HepG2 (cell line): ENCODE data around the gene ZNF280A. TPM values are rescaled to one million over a fixed set of nuclear protein-coding genes. Genes with fewer than 3 reads are reported as not detected.

Source experiments
- CBX1 ChIP-seq: IDR thresholded peaks from one replicate; pipeline ENCODE4 v1.6.1; 2016; ENCODE audit warnings: antibody characterized with exemption, low read depth
- DMAP1 ChIP-seq: IDR thresholded peaks from 2 replicates; pipeline ENCODE4 v1.6.1; 2016
- HNRNPLL ChIP-seq: fragments of 200-400 bp; formaldehyde crosslinking; IDR thresholded peaks from 2 replicates; pipeline ENCODE4 v1.6.1; 2017; ENCODE audit warnings: mild to moderate bottlenecking, low read depth, low read length; ENCODE audit not compliant: poor library complexity, severe bottlenecking
- IKZF1 ChIP-seq: fragments of 450-650 bp; IDR thresholded peaks from 2 replicates; pipeline ENCODE4 v1.7.1; 2016
- KMT2A ChIP-seq: sonication (generic); formaldehyde crosslinking; IDR thresholded peaks from 2 replicates; pipeline ENCODE4 v1.4.0; 2020; ENCODE audit warnings: missing genetic modification reagents
- MAFF ChIP-seq: IDR thresholded peaks from 2 replicates; pipeline ENCODE4 v1.6.1; 2011; ENCODE audit warnings: low read depth, low read length, improper control_type of control experiment
- NR1H2 ChIP-seq: sonication (generic); formaldehyde crosslinking; IDR thresholded peaks from 2 replicates; pipeline ENCODE4 v1.8.1; 2022; ENCODE audit warnings: low read depth, missing genetic modification reagents, borderline replicate concordance
- PHF8 ChIP-seq: sonication (generic); formaldehyde crosslinking; IDR thresholded peaks from 2 replicates; pipeline ENCODE4 v1.5.0; 2020; ENCODE audit warnings: missing genetic modification reagents
- POLR2AphosphoS5 ChIP-seq: IDR thresholded peaks from 2 replicates; pipeline ENCODE4 v1.6.1; 2012; ENCODE audit warnings: low read depth, low read length
- PRPF4 ChIP-seq: fragments of 200-400 bp; formaldehyde crosslinking; IDR thresholded peaks from 2 replicates; pipeline ENCODE4 v1.6.1; 2016; ENCODE audit warnings: low read length, low read depth; ENCODE audit not compliant: poor library complexity, severe bottlenecking
- SPEN ChIP-seq: sonication (generic); formaldehyde crosslinking; IDR thresholded peaks from 2 replicates; pipeline ENCODE4 v1.5.1; 2020; ENCODE audit warnings: low read depth, mild to moderate bottlenecking, missing genetic modification reagents
- XRCC5 ChIP-seq: fragments of 200-400 bp; formaldehyde crosslinking; optimal IDR thresholded peaks from 2 replicates; pipeline ENCODE3; 2017; ENCODE audit warnings: mild to moderate bottlenecking, low read length
- ZFP36 ChIP-seq: fragments of 150-350 bp; IDR thresholded peaks from 2 replicates; pipeline ENCODE4 v1.6.1; 2018; ENCODE audit warnings: borderline replicate concordance, low read length, low read depth; ENCODE audit not compliant: partially characterized antibody
- ZNF10 ChIP-seq: sonication (generic); formaldehyde crosslinking; IDR thresholded peaks from 2 replicates; pipeline ENCODE4 v1.4.0; 2020; ENCODE audit warnings: mild to moderate bottlenecking, low read depth, missing genetic modification reagents, borderline replicate concordance
- ZNF263 ChIP-seq: sonication (generic); formaldehyde crosslinking; IDR thresholded peaks from 2 replicates; pipeline ENCODE4 v1.4.0; 2020; ENCODE audit warnings: missing genetic modification reagents
- ZNF33B ChIP-seq: sonication (generic); formaldehyde crosslinking; IDR thresholded peaks from 2 replicates; pipeline ENCODE4 v1.5.1; 2020; ENCODE audit warnings: mild to moderate bottlenecking, missing genetic modification reagents
- ZNF879 ChIP-seq: sonication (generic); formaldehyde crosslinking; IDR thresholded peaks from 2 replicates; pipeline ENCODE4 v1.8.1; 2023; ENCODE audit warnings: missing genetic modification reagents
- polyA plus RNA-seq, 8 experiments: library from polyadenylated mRNA; depleted of rRNA in 3 of 8; stranded (reverse) in 7 of 8; unstranded in 1 of 8; fragments of >200 nt; fragmentation: Illumina TruSeq in 4 of 8; extraction: Trizol in 4 of 8; gene quantifications; 2 replicates each; pipeline versions ENCODE4 v1.2.1 to v1.2.3, GENCODE V29; 2011 to 2016; ENCODE audit warnings: low read depth in 4 of 8, missing spikeins in 1 of 8, mixed read lengths in 1 of 8; ENCODE audit not compliant: insufficient read depth in 1 of 8
- total RNA-seq, 5 experiments: library from RNA; depleted of rRNA; stranded (reverse); fragments of >200 nt; fragmentation: Illumina TruSeq; extraction: Trizol; gene quantifications; 2 replicates each; pipeline ENCODE4 v1.2.3, GENCODE V29; 2016; ENCODE audit warnings: low read depth in 1 of 5
- TF ChIP-seq, protein P1 (sequence below): sonication (generic); formaldehyde crosslinking; IDR thresholded peaks from 2 replicates; pipeline ENCODE4 v1.5.1; 2020; ENCODE audit warnings: missing genetic modification reagents, mild to moderate bottlenecking, borderline replicate concordance
- TF ChIP-seq, protein P2 (sequence below): sonication (generic); formaldehyde crosslinking; IDR thresholded peaks from 2 replicates; pipeline ENCODE4 v1.5.0; 2020; ENCODE audit warnings: missing genetic modification reagents, mild to moderate bottlenecking, borderline replicate concordance
- TF ChIP-seq, protein P3 (sequence below): IDR thresholded peaks from 2 replicates; pipeline ENCODE4 v1.6.1; 2016; ENCODE audit warnings: low read depth
- TF ChIP-seq, protein P4 (sequence below): sonication (generic); formaldehyde crosslinking; IDR thresholded peaks from 2 replicates; pipeline ENCODE4 v1.4.0; 2020; ENCODE audit warnings: missing genetic modification reagents, borderline replicate concordance
- TF ChIP-seq, protein P5 (sequence below): sonication (generic); formaldehyde crosslinking; IDR thresholded peaks from 2 replicates; pipeline ENCODE4 v1.5.0; 2020; ENCODE audit warnings: missing genetic modification reagents
- TF ChIP-seq, protein P6 (sequence below): IDR thresholded peaks from 2 replicates; pipeline ENCODE4 v1.6.1; 2016

The ZNF280A gene
- total and polyA plus RNA-seq, 2 of the 13 experiments (the other 11 are each of a cell fraction or from before 2014, with no cell fraction given), result 1.4 to 2.9 TPM

DNA sequence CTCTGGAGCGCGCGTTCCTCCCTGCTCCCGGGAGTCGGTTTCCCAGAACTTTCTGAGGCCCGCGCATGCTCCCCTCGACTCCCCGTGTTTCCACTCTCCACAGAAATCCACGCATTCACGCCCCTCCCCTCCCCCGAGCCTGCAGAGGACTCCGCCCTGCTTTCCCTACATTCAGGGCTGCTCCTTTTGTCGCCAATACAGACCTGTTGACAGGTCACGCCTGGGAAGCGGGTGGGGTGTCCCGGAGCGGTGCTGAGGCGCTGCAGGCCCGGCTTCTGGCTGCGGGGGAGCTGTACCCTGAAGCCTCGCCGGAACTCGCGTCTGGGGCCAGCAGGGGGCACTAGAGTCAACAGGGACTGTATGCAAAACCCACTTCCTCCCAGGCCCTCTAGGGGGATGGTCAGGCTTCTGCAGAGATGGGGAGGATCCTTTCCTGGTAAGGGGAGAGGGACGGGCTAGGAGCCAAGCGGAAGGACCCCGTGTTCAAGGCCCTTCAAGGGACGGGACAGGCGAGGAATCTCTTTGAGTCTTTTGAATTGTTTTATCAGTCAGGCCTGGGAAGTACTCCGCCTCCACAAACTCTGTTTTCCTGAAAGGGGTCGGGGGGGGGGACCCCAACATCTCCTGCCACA is 39.0 kb upstream of the ZNF280A start, which contains the start of gene PRAME (continued):
- TF ChIP-seq, protein P1, sequence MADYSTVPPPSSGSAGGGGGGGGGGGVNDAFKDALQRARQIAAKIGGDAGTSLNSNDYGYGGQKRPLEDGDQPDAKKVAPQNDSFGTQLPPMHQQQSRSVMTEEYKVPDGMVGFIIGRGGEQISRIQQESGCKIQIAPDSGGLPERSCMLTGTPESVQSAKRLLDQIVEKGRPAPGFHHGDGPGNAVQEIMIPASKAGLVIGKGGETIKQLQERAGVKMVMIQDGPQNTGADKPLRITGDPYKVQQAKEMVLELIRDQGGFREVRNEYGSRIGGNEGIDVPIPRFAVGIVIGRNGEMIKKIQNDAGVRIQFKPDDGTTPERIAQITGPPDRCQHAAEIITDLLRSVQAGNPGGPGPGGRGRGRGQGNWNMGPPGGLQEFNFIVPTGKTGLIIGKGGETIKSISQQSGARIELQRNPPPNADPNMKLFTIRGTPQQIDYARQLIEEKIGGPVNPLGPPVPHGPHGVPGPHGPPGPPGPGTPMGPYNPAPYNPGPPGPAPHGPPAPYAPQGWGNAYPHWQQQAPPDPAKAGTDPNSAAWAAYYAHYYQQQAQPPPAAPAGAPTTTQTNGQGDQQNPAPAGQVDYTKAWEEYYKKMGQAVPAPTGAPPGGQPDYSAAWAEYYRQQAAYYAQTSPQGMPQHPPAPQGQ (CRISPR knock-in tag), result no peak
- TF ChIP-seq PRPF4, result no peak
- TF ChIP-seq CBX1, result no peak
- TF ChIP-seq, protein P2, sequence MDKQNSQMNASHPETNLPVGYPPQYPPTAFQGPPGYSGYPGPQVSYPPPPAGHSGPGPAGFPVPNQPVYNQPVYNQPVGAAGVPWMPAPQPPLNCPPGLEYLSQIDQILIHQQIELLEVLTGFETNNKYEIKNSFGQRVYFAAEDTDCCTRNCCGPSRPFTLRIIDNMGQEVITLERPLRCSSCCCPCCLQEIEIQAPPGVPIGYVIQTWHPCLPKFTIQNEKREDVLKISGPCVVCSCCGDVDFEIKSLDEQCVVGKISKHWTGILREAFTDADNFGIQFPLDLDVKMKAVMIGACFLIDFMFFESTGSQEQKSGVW (CRISPR knock-in tag), result no peak
- TF ChIP-seq ZNF33B (CRISPR knock-in tag), result no peak
- TF ChIP-seq, protein P3, sequence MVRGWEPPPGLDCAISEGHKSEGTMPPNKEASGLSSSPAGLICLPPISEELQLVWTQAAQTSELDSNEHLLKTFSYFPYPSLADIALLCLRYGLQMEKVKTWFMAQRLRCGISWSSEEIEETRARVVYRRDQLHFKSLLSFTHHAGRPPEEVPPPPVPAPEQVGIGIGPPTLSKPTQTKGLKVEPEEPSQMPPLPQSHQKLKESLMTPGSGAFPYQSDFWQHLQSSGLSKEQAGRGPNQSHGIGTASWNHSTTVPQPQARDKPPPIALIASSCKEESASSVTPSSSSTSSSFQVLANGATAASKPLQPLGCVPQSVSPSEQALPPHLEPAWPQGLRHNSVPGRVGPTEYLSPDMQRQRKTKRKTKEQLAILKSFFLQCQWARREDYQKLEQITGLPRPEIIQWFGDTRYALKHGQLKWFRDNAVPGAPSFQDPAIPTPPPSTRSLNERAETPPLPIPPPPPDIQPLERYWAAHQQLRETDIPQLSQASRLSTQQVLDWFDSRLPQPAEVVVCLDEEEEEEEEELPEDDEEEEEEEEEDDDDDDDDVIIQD, result no peak
- TF ChIP-seq, protein P4, sequence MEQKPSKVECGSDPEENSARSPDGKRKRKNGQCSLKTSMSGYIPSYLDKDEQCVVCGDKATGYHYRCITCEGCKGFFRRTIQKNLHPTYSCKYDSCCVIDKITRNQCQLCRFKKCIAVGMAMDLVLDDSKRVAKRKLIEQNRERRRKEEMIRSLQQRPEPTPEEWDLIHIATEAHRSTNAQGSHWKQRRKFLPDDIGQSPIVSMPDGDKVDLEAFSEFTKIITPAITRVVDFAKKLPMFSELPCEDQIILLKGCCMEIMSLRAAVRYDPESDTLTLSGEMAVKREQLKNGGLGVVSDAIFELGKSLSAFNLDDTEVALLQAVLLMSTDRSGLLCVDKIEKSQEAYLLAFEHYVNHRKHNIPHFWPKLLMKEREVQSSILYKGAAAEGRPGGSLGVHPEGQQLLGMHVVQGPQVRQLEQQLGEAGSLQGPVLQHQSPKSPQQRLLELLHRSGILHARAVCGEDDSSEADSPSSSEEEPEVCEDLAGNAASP (CRISPR knock-in tag), result no peak
- TF ChIP-seq SPEN, result no peak
- TF ChIP-seq DMAP1 (CRISPR knock-in tag), result no peak
- TF ChIP-seq, protein P5, sequence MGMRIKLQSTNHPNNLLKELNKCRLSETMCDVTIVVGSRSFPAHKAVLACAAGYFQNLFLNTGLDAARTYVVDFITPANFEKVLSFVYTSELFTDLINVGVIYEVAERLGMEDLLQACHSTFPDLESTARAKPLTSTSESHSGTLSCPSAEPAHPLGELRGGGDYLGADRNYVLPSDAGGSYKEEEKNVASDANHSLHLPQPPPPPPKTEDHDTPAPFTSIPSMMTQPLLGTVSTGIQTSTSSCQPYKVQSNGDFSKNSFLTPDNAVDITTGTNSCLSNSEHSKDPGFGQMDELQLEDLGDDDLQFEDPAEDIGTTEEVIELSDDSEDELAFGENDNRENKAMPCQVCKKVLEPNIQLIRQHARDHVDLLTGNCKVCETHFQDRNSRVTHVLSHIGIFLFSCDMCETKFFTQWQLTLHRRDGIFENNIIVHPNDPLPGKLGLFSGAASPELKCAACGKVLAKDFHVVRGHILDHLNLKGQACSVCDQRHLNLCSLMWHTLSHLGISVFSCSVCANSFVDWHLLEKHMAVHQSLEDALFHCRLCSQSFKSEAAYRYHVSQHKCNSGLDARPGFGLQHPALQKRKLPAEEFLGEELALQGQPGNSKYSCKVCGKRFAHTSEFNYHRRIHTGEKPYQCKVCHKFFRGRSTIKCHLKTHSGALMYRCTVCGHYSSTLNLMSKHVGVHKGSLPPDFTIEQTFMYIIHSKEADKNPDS (CRISPR knock-in tag), result no peak
- no peak for TF ChIP-seq KMT2A
- TF ChIP-seq IKZF1, result no peak
- TF ChIP-seq ZNF263, result peak; percentile 91
- no peak for TF ChIP-seq NR1H2
- TF ChIP-seq PHF8 (CRISPR knock-in tag), result peak; percentile 21; the same call in 1 of the 2 replicates
- no peak for TF ChIP-seq ZNF10 (CRISPR knock-in tag)
- TF ChIP-seq, protein P6, sequence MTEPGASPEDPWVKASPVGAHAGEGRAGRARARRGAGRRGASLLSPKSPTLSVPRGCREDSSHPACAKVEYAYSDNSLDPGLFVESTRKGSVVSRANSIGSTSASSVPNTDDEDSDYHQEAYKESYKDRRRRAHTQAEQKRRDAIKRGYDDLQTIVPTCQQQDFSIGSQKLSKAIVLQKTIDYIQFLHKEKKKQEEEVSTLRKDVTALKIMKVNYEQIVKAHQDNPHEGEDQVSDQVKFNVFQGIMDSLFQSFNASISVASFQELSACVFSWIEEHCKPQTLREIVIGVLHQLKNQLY (CRISPR knock-in tag), result no peak
- TF ChIP-seq XRCC5, result peak; percentile 98
- TF ChIP-seq POLR2AphosphoS5, result no peak
- no peak for TF ChIP-seq MAFF
- no peak for TF ChIP-seq ZFP36
- no peak for TF ChIP-seq ZNF879 (CRISPR knock-in tag)
- peak; percentile 48 for TF ChIP-seq HNRNPLL
